GM18951 (cell line): ENCODE data around the gene HYOU1.
"Not testable (repeated sequence)": the region's sequence is repeated elsewhere in the genome, so short reads cannot be mapped to it uniquely, and the experiment has no call there.

Source experiments
- POLR2A ChIP-seq: IDR thresholded peaks from 4 replicates; pipeline ENCODE4 v1.6.1; 2011; ENCODE audit warnings: mild to moderate bottlenecking; ENCODE audit not compliant: insufficient read length, insufficient read depth; ENCODE audit errors: extremely low read depth
- in situ Hi-C: fragments of 300-500 bp; cut with MboI; formaldehyde crosslinking; loops from one replicate; pipeline ENCODE4 v1.12.0; 2022; ENCODE audit warnings: low sequenced_read_pairs, mixed read lengths, inconsistent platforms; ENCODE audit not compliant: unreplicated experiment

Gene HYOU1

DNA sequence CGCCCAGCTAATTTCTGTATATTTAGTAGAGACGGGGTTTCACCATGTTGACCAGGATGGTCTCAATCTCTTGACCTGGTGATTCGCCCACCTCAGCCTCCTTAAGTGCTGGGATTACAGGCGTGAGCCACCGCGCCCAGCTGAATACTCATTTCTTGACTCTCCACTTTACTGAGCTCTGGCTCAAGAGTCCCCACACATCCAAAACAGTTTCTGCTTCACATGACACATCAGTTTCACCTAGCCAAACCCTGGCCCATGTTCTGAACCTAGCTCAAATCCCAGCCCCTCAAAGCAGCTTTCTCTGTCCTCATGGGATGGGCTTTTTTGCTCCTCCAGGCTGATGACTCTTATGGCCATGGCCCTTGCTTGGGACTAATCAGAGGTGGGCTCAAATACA lies 9.8 kb downstream of the HYOU1 start:
- no peak for TF ChIP-seq POLR2A
- in situ Hi-C loops, result no loop called here

DNA sequence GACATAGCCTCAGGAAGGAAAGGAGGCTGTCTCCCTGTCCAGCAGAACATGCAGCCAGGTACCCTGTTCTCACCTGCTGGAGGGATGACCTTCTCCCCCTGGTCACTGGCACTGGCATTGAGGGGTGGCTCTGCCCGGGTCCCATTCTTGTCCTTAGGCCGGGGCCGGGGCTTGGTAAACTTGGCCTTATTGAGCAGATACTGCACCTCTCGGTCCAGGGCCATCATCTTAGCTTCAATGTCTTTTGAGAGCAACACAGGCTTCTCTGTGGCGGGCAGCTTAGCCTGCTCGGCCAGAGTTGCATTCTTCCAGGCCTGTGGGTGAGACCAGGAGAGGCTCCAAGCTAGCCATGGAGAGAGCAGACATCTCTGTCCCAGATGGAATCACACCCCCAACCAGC lies 10.5 kb downstream of the HYOU1 start:
- in situ Hi-C loops, result no loop called here
- TF ChIP-seq POLR2A, result no peak

GRCh38 chr11:119044708-119045107 lies 12.3 kb downstream of the HYOU1 start:
- TF ChIP-seq POLR2A, result no peak
- in situ Hi-C loops, result no loop called here

GRCh38 chr11:119042927-119043326 lies 14.1 kb downstream of the HYOU1 start:
- in situ Hi-C loops, result no loop called here
- TF ChIP-seq POLR2A, result no peak

DNA sequence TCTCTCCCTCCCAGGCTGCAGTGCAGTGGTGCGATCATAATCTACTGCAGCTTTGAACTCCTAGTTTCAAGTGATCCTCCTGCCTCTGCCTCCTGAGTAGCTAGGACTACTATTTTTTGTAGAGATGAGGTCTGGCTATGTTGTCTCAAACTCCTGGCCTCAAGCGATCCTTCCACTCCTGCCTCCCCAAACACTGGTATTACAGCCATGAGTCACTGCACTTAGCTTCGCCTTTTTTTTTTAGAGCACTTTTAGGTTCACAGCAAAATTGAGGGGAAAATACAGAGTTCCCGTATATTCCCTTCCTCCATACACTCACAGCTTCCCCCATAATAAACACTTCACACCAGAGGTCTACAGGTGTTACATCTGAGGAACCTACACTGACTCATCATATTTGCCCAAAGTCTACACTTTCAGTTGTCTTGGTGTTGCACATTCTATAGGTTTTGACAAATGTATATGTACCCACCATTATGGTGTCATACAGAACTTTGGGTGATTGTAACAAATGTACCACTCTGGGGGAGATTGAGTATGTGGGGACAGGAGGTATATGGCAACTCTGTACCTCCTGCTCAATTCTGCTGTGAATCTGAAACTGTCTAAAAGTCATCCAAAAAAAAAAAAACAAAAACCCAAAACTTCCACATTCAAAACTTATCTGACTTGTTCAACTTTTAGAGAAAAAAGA lies 15.0 kb downstream of the HYOU1 start:
- no peak for TF ChIP-seq POLR2A
- in situ Hi-C loops, result no loop called here

- in situ Hi-C loops, result not testable (repeated sequence)
Observed at GRCh38 chr11:119039471-119039870, 17.5 kb downstream of the HYOU1 start.

DNA sequence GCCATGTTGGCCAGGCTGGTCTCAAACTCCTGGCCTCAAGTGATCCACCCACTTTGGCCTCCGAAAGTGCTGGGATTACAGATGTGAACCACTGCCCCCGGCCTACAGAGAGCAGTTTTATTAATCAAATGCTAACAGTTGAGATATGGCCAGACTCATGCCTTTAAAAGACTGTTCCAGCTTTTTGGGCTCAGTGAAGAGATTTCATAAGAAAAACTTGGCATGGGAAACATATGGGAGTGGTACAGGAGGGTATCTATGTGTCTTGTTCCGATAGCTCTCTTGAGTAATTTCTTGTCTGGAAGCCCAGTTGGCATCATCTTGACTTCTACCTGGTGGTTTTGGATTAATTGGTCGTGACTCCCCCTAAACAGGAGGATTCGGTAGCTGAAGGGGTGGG lies 18.1 kb downstream of the HYOU1 start:
- no peak for TF ChIP-seq POLR2A
- in situ Hi-C loops, result no loop called here

DNA sequence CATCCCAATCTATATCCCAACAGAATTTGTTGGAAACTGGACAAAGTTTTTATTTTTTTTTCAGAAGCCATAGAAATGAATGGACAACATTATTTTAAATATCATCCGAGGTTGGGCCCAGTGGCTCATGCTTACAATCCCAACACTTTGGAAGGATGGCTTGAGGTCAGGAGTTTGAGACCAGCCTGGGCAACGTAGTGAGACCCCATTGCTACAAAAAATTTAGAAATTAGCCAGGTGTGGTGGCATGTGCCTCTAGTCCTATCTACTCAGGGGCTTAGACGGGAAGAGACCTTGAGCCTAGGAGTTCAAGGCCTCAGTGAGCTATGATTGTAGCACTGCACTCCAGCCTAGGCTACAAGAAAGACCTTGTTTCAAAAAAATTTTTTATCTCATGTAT lies 22.2 kb downstream of the HYOU1 start:
- no peak for TF ChIP-seq POLR2A
- in situ Hi-C loops, result no loop called here

DNA sequence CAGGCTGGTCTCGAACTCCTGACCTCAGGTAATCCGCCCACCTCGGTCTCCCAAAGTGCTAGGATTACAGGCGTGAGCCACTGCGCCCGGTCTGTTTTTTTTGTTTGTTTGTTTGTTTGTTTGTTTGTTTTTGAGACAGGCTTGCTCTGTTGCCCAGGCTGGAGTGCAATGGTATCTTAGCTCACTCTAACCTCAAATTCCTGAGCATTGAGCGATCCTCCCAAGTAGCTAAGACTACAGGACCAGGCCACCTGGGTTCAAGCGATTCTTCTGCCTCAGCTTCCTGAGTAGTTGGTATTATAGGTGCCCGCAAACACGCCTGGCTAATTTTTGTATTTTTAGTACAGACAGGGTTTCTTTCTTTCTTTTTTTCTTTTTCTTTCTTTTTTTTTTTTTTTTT lies 23.6 kb downstream of the HYOU1 start:
- in situ Hi-C loops, result not testable (repeated sequence)

- in situ Hi-C loops, result no loop called here
Observed at GRCh38 chr11:119031912-119032280, 25.1 kb downstream of the HYOU1 start.

DNA sequence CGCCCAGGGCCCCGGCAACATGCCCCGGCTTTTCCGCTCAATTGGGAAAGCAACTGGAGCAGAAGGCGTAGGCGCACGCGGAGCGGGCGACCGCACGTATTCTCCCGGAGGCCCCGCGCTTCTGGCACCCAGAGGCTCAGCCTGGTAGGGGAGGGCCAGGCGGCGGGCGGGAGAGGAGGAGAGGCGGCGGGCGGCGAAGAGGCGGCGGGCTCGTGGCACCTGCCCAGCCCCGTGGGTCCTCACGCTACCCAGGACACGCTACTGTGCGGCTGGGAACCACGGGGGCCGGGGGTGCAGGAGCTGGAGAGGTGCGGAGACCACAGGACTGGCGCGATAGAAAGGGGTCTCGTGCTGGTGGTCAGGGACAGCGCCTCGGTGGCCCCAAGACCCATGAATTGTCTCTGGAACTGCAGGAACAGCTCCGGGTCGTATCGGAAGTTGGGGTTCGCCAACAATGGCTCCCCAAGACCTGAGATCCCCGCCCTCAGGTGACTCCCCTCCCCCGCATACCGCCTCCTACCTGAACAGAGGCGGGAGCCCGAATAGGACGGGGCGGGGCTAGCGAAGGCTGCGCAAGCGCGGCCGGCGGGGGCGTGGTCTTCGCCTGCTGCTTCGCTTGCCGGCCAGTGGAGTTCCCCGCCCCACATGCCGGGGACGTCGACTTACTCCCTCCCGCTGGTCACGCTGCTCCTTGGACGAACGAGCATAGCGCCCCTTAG lies 26.5 kb downstream of the HYOU1 start, which contains the start of gene SLC37A4:
SLC37A4 (minus strand) TSS at position 549 of the 719 bp plus-strand sequence.
- TF ChIP-seq POLR2A, result peak; percentile 67
- in situ Hi-C loops, result no loop called here

More at GRCh38 chr11:119031912-119032280, 25.1 kb downstream of the HYOU1 start:
- no peak for TF ChIP-seq POLR2A

GRCh38 chr11:119030029-119030328 lies 27.0 kb downstream of the HYOU1 start:
- TF ChIP-seq POLR2A, result no peak
- in situ Hi-C loops, result no loop called here

- in situ Hi-C loops, result no loop called here
- TF ChIP-seq POLR2A, result no peak
Observed at GRCh38 chr11:119029340-119030028, 27.5 kb downstream of the HYOU1 start.

GRCh38 chr11:119029069-119029339 lies 28.0 kb downstream of the HYOU1 start:
- TF ChIP-seq POLR2A, result no peak
- in situ Hi-C loops, result no loop called here
